ENCODE data around the gene MED12L.

DNA sequence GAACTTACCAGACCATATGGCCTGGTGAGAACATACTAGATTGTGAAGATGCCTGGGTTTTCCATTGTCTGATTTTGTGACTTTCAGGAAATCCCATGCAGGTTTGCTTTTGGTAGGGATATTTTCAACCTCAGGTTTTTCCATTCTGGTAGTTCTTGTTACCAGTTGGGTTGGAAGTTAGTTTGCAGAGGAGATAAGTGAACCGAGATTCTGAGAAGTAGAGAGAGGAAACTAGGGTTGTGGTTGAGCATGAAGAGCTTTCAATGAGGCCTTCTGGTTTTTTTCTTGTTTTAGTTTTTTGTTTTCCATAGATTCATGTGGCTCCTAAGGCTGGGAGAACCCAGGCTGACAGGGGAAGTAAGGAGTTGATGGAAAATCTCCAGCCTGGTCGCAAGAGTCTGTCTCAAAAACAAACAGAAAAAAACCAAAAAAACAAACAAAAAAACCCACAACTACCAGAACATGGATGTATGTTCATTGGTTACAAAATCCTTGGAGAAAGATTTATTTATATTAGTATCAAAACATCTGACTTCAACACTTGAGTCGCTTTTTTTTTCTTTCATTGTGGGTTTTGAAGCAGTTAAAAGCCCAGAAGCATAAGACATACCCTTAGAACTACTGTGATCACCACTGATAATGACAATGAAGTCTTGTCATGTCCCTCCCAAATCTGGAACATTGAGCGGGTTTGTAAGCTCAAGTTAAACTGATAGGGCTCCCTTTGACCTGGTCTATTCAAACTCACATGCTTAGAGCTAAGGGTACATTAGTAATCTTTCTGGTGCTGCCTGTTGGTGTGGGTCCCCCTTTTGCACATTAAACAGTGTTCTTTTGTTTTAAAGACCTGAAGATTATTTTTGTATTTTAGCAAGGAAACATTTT, 114.3 kb downstream of the MED12L start:
- TF ChIP-seq, protein P1, sequence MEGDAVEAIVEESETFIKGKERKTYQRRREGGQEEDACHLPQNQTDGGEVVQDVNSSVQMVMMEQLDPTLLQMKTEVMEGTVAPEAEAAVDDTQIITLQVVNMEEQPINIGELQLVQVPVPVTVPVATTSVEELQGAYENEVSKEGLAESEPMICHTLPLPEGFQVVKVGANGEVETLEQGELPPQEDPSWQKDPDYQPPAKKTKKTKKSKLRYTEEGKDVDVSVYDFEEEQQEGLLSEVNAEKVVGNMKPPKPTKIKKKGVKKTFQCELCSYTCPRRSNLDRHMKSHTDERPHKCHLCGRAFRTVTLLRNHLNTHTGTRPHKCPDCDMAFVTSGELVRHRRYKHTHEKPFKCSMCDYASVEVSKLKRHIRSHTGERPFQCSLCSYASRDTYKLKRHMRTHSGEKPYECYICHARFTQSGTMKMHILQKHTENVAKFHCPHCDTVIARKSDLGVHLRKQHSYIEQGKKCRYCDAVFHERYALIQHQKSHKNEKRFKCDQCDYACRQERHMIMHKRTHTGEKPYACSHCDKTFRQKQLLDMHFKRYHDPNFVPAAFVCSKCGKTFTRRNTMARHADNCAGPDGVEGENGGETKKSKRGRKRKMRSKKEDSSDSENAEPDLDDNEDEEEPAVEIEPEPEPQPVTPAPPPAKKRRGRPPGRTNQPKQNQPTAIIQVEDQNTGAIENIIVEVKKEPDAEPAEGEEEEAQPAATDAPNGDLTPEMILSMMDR (IDR thresholded peaks at IDR 0.05): no peak
- TF ChIP-seq POLR2A (IDR thresholded peaks at IDR 0.05): no peak

Data from lower leg skin (tissue), 3 donors.